ENCODE data around the gene MRPL37.

DNA sequence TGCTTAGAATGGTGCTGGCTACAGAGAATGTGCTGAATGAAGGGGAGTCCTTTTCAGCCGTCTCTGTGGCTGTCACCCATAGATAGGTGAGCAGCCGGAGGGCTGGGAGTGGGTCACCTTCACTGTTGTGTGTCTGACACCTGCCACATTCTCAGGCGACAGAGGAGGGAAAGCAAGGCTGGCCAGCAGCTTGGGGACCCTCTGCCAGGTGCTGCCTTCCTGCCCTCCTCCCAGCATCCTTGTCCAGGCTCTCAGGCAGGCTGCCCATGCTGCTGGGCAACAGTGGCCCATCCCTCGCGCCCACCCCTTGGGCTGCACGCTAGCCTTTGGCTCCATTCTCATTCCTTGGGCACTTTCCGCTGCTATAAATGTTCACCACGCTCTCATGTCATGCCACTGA is 22.2 kb upstream of the MRPL37 start:
- TF ChIP-seq, protein P1, sequence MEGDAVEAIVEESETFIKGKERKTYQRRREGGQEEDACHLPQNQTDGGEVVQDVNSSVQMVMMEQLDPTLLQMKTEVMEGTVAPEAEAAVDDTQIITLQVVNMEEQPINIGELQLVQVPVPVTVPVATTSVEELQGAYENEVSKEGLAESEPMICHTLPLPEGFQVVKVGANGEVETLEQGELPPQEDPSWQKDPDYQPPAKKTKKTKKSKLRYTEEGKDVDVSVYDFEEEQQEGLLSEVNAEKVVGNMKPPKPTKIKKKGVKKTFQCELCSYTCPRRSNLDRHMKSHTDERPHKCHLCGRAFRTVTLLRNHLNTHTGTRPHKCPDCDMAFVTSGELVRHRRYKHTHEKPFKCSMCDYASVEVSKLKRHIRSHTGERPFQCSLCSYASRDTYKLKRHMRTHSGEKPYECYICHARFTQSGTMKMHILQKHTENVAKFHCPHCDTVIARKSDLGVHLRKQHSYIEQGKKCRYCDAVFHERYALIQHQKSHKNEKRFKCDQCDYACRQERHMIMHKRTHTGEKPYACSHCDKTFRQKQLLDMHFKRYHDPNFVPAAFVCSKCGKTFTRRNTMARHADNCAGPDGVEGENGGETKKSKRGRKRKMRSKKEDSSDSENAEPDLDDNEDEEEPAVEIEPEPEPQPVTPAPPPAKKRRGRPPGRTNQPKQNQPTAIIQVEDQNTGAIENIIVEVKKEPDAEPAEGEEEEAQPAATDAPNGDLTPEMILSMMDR (optimal IDR thresholded peaks at IDR 0.05 in 1 of 3, IDR thresholded peaks at IDR 0.05 in 1 of 3, conservative IDR thresholded peaks at IDR 0.05 in 1 of 3; ENCODE audit: extremely low read depth in 1 of 3, insufficient read depth in 2 of 3, low read length in 3 of 3), result no peak
- no peak for TF ChIP-seq EZH2 (IDR thresholded peaks at IDR 0.05; ENCODE audit: low read length)

Measured in keratinocyte (primary cell).